ENCODE measurements around the gene MED13L. TPM values are rescaled to one million over a fixed set of nuclear protein-coding genes. Genes with fewer than 3 reads are reported as not detected.

MED13L gene
- total and polyA plus RNA-seq, 2 of the 8 experiments (the other 6 are each of a cell fraction or from before 2014, with no cell fraction given), result 15.9 to 51.7 TPM

GRCh38 chr12:115998794-115999478 lies 278.6 kb downstream of the MED13L start:
- Histone ChIP-seq H3K23me2 (ENCODE audit: low read depth, low read length) (no peaks in the 10 kb centered on the region), H2BK120ac (replicated peaks; ENCODE audit: low read depth, low read length) (no peak overlapping the region), H2BK15ac (ENCODE audit: low read length) (no peak overlapping the region), H2BK20ac (ENCODE audit: low read length) (no peak overlapping the region), H4K20me1 (replicated peaks in 1 of 2; ENCODE audit: control insufficient read depth in 1 of 2, insufficient read depth in 2 of 2, low read length in 2 of 2) (no peaks in the 10 kb centered on the region), H3K4me3 (ENCODE audit: extremely low read depth in 1 of 4, insufficient read depth in 2 of 4, low read depth in 3 of 4, low read length in 4 of 4) (no peak overlapping the region), H3K27me3 (replicated peaks in 1 of 4; ENCODE audit: control insufficient read depth in 3 of 4, extremely low read depth in 1 of 4, insufficient read depth in 3 of 4, low read length in 3 of 4) (no peaks in the 10 kb centered on the region), H3K23ac (ENCODE audit: insufficient read length) (no peak overlapping the region), H3K56ac (replicated peaks; ENCODE audit: insufficient read length, low read depth, low read length) (no peak overlapping the region), H2BK5ac (ENCODE audit: low read depth, low read length) (no peak overlapping the region), H3K36me3 (ENCODE audit: control insufficient read depth in 2 of 4, insufficient read depth in 4 of 4, low read length in 3 of 4) (peaks cover 3 to 30% (median 8%) of the 10 kb centered on the region in 4 experiments; a peak in 6 of 8 replicates), H3K79me2 (ENCODE audit: control insufficient read depth in 1 of 2, insufficient read depth in 2 of 2, low read length in 2 of 2) (no peaks in the 10 kb centered on the region), H2AFZ (ENCODE audit: low read length) (no peak overlapping the region), H3K9me3 (ENCODE audit: insufficient read depth in 2 of 2, low read depth in 1 of 2, low read length in 1 of 2) (no peaks in the 10 kb centered on the region), H2BK12ac (ENCODE audit: low read depth, low read length) (no peak overlapping the region), H3K14ac (ENCODE audit: insufficient read length) (no peak overlapping the region), H3K4ac (replicated peaks; ENCODE audit: insufficient read length, low read depth, low read length) (no peak overlapping the region), H3K18ac (ENCODE audit: extremely low read depth, low read length) (no peak overlapping the region), H3K9ac (replicated peaks in 1 of 4; ENCODE audit: extremely low read depth in 1 of 4, low read depth in 3 of 4, low read length in 3 of 4) (no peak overlapping the region), H3K79me1 (ENCODE audit: low read depth, low read length) (no peaks in the 10 kb centered on the region), H4K5ac (ENCODE audit: insufficient read length, low read depth, low read length) (no peak overlapping the region), H3K27ac (ENCODE audit: low read depth, low read length) (no peak overlapping the region), H4K91ac (replicated peaks; ENCODE audit: insufficient read length, low read length) (no peak overlapping the region), H3K4me2 (ENCODE audit: insufficient read depth in 1 of 2, low read depth in 2 of 2, low read length in 2 of 2) (no peak overlapping the region), H2AK5ac (ENCODE audit: low read depth, low read length) (no peak overlapping the region), H3K4me1 (replicated peaks in 1 of 4; ENCODE audit: control insufficient read depth in 3 of 4, insufficient read depth in 4 of 4, low read length in 3 of 4) (peaks cover 0 to 4% (median under 1%) of the 10 kb centered on the region in 4 experiments; a peak in 1 of 7 replicates), H4K8ac (ENCODE audit: extremely low read depth, insufficient read depth, low read length) (no peak overlapping the region)
- CTCF ChIA-PET (ENCODE audit: partially characterized antibody), result interaction anchor here (0.6 to 3.4 kb wide), 30 partner anchors 10 to 906 kb away, joined by 3 to 28 read pairs (median 4); no protein-coding TSS in a partner anchor
- DNase-seq (ENCODE audit: low read depth in 1 of 2, low spot score in 2 of 2), result no peak
- 91% methylated on average over 10 of the region's 10 CpGs; no CpG with 5 or more reads in 1 of the 2 experiments for WGBS, 2 experiments (ENCODE audit: extremely low coverage in 1 of 2, insufficient coverage in 1 of 2, insufficient read length in 1 of 2, insufficient replicate concordance in 2 of 2, low coverage in 1 of 2, low lambda C conversion rate in 2 of 2, missing lambda C conversion rate in 1 of 2)
- no peak for FAIRE-seq
- POLR2A ChIA-PET (ENCODE audit: partially characterized antibody), result no interaction called here
- TF ChIP-seq RNF2 (IDR thresholded peaks at IDR 0.05; ENCODE audit: borderline replicate concordance, low read depth, low read length, missing control alignments, poor library complexity, severe bottlenecking), result no peak
- TF ChIP-seq TBP (IDR thresholded peaks at IDR 0.05; ENCODE audit: low read depth, low read length), result no peak
- no peak for TF ChIP-seq ATF2 (IDR thresholded peaks at IDR 0.05; ENCODE audit: low read length)
- no peak for TF ChIP-seq KDM5A (IDR thresholded peaks at IDR 0.05; ENCODE audit: low read length)
- TF ChIP-seq SRF (IDR thresholded peaks at IDR 0.05; ENCODE audit: low read depth, low read length), result no peak
- TF ChIP-seq GTF2F1 (IDR thresholded peaks at IDR 0.05; ENCODE audit: borderline replicate concordance, low read depth, low read length), result no peak
- no peak for TF ChIP-seq SAP30 (IDR thresholded peaks at IDR 0.05; ENCODE audit: insufficient read depth, insufficient replicate concordance, low read length)
- no peak for TF ChIP-seq ATF3 (IDR thresholded peaks at IDR 0.05; ENCODE audit: insufficient read depth, low read depth, low read length)
- TF ChIP-seq CHD2 (IDR thresholded peaks at IDR 0.05; ENCODE audit: low read length), result no peak
- TF ChIP-seq SIN3A (conservative IDR thresholded peaks at IDR 0.05 in 1 of 2, IDR thresholded peaks at IDR 0.05 in 1 of 2; ENCODE audit: low read depth in 1 of 2, low read length in 2 of 2), result no peak
